H9 (cell line): ENCODE measurements around the gene BRD1. TPM values are rescaled to one million over a fixed set of nuclear protein-coding genes. Genes with fewer than 3 reads are reported as not detected.

ENCODE experiments used
- DNase-seq: peaks from one replicate; pipeline ENCODE4 v3.0.0-alpha.2; 2017
- H2AFZ ChIP-seq: one replicate; pipeline ENCODE4 v1.6.1; 2013; ENCODE audit warnings: mild to moderate bottlenecking, low read length, control low read depth, moderate library complexity
- H2AK5ac ChIP-seq: 2 replicates; pipeline ENCODE4 v1.6.1; 2013; ENCODE audit warnings: low read length, control low read depth, mixed read lengths; ENCODE audit not compliant: insufficient read length
- H2BK120ac ChIP-seq: one replicate; pipeline ENCODE4 v1.6.1; 2013; ENCODE audit warnings: low read depth, mild to moderate bottlenecking, low read length, control low read depth, inconsistent platforms; ENCODE audit not compliant: poor library complexity, severe bottlenecking
- H2BK12ac ChIP-seq: 2 replicates; pipeline ENCODE4 v1.6.1; 2013; ENCODE audit warnings: low read length, control low read depth, mixed read lengths, low read depth; ENCODE audit not compliant: insufficient read length
- H2BK15ac ChIP-seq: 2 replicates; pipeline ENCODE4 v1.6.1; 2013; ENCODE audit warnings: low read depth, low read length, control low read depth
- H2BK20ac ChIP-seq: one replicate; pipeline ENCODE4 v1.6.1; 2013; ENCODE audit warnings: low read depth, mild to moderate bottlenecking, low read length, control low read depth, inconsistent platforms; ENCODE audit not compliant: poor library complexity, severe bottlenecking
- H2BK5ac ChIP-seq: 2 replicates; pipeline ENCODE4 v1.6.1; 2013; ENCODE audit warnings: low read length, control low read depth, mixed read lengths; ENCODE audit not compliant: insufficient read length
- H3K14ac ChIP-seq: 2 replicates; pipeline ENCODE4 v1.6.1; 2013; ENCODE audit warnings: low read length, control low read depth; ENCODE audit not compliant: insufficient read depth
- H3K18ac ChIP-seq: 2 replicates; pipeline ENCODE4 v1.6.1; 2013; ENCODE audit warnings: low read depth, mild to moderate bottlenecking, mixed read lengths, low read length, control low read depth; ENCODE audit not compliant: insufficient read length
- H3K23ac ChIP-seq: 2 replicates; pipeline ENCODE4 v1.6.1; 2013; ENCODE audit warnings: low read length, control low read depth, mixed read lengths, low read depth; ENCODE audit not compliant: insufficient read length
- H3K23me2 ChIP-seq: 2 replicates; pipeline ENCODE4 v1.6.1; 2013; ENCODE audit warnings: low read depth, mild to moderate bottlenecking, mixed read lengths, low read length, control low read depth; ENCODE audit not compliant: insufficient read length, poor library complexity, severe bottlenecking
- H3K27ac ChIP-seq: 2 replicates; pipeline ENCODE4 v1.5.1; 2013; ENCODE audit warnings: low read length, control low read depth, mixed read lengths, low read depth; ENCODE audit not compliant: insufficient read length
- H3K27me3 ChIP-seq: 2 replicates; pipeline ENCODE4 v1.6.1; 2013; ENCODE audit warnings: low read length, control low read depth, inconsistent platforms; ENCODE audit not compliant: insufficient read depth
- H3K4ac ChIP-seq: 2 replicates; pipeline ENCODE4 v1.6.1; 2013; ENCODE audit warnings: low read depth, mild to moderate bottlenecking, control low read depth, inconsistent platforms, low read length, moderate library complexity
- H3K4me1 ChIP-seq: 2 replicates; pipeline ENCODE4 v1.6.1; 2013; ENCODE audit warnings: low read length, control low read depth, inconsistent platforms; ENCODE audit not compliant: insufficient read depth
- H3K4me2 ChIP-seq: 2 replicates; pipeline ENCODE4 v1.6.1; 2013; ENCODE audit warnings: low read length, control low read depth, mixed read lengths; ENCODE audit not compliant: insufficient read length, insufficient read depth
- H3K56ac ChIP-seq: 2 replicates; pipeline ENCODE4 v1.6.1; 2013; ENCODE audit warnings: low read depth, mild to moderate bottlenecking, mixed read lengths, low read length, control low read depth; ENCODE audit not compliant: insufficient read length
- H3K79me1 ChIP-seq: 2 replicates; pipeline ENCODE4 v1.6.1; 2013; ENCODE audit warnings: low read depth, mild to moderate bottlenecking, moderate library complexity, low read length, control low read depth, inconsistent platforms; ENCODE audit not compliant: insufficient read depth, poor library complexity, severe bottlenecking
- H3K79me2 ChIP-seq: 2 replicates; pipeline ENCODE4 v1.6.1; 2013; ENCODE audit warnings: low read length, control low read depth, inconsistent platforms; ENCODE audit not compliant: insufficient read depth
- H3K9ac ChIP-seq: 2 replicates; pipeline ENCODE4 v1.6.1; 2013; ENCODE audit warnings: low read length, control low read depth, mixed read lengths; ENCODE audit not compliant: insufficient read length; ENCODE audit errors: extremely low read depth
- H3K9me3 ChIP-seq: one replicate; pipeline ENCODE4 v1.6.1; 2013; ENCODE audit warnings: low read depth, low read length, inconsistent platforms; ENCODE audit not compliant: control insufficient read depth
- H3T11ph ChIP-seq: one replicate; pipeline ENCODE4 v1.6.1; 2013; ENCODE audit warnings: mild to moderate bottlenecking, low read length, control low read depth, inconsistent platforms
- H4K20me1 ChIP-seq: one replicate; pipeline ENCODE4 v1.6.1; 2013; ENCODE audit not compliant: control insufficient read depth, insufficient read length, insufficient read depth
- H4K5ac ChIP-seq: 2 replicates; pipeline ENCODE4 v1.6.1; 2013; ENCODE audit warnings: low read depth, mild to moderate bottlenecking, mixed read lengths, low read length, control low read depth; ENCODE audit not compliant: insufficient read length
- H4K8ac ChIP-seq: replicated peaks from 2 replicates; pipeline ENCODE4 v1.6.1; 2013; ENCODE audit warnings: low read length, control low read depth, mixed read lengths, low read depth; ENCODE audit not compliant: insufficient read length
- H4K91ac ChIP-seq: 2 replicates; pipeline ENCODE4 v1.6.1; 2013; ENCODE audit warnings: low read depth, mild to moderate bottlenecking, moderate library complexity, mixed read lengths, low read length, control low read depth; ENCODE audit not compliant: insufficient read length
- H3K27ac Mint-ChIP-seq, 3 experiments: 2 replicates in 2 of 3; 3 replicates in 1 of 3; pipeline ENCODE4 v1.8.0; 2020 to 2021; ENCODE audit warnings: mixed read lengths in 3 of 3, mild to moderate bottlenecking in 1 of 3, moderate library complexity in 1 of 3
- H3K27me3 Mint-ChIP-seq: 2 replicates; pipeline ENCODE4 v1.8.0; 2021; ENCODE audit warnings: low read depth, mild to moderate bottlenecking, moderate library complexity, mixed read lengths
- H3K36me3 Mint-ChIP-seq, 3 experiments: 2 replicates in 2 of 3; 3 replicates in 1 of 3; pipeline ENCODE4 v1.8.0; 2020 to 2021; ENCODE audit warnings: low read depth in 3 of 3, mixed read lengths in 3 of 3; ENCODE audit not compliant: insufficient read depth in 1 of 3
- H3K4me1 Mint-ChIP-seq, 2 experiments: 2 replicates each; pipeline ENCODE4 v1.8.0; 2020; ENCODE audit warnings: mixed read lengths in 2 of 2
- H3K4me3 Mint-ChIP-seq, 2 experiments: 2 replicates in 1 of 2; 3 replicates in 1 of 2; pipeline ENCODE4 v1.8.0; 2020 to 2021; ENCODE audit warnings: mild to moderate bottlenecking in 2 of 2, mixed read lengths in 2 of 2, moderate library complexity in 1 of 2
- H3K9me3 Mint-ChIP-seq, 2 experiments: 2 replicates in 1 of 2; 3 replicates in 1 of 2; pipeline ENCODE4 v1.8.0; 2020; ENCODE audit warnings: mild to moderate bottlenecking in 2 of 2, mixed read lengths in 2 of 2, moderate library complexity in 1 of 2
- WGBS: extraction: QIAGEN DNeasy Blood & Tissue Kit; methylation state at CpG from one replicate; pipeline ENCODE4 v1.1.7; 2013; ENCODE audit warnings: missing lambda C conversion rate, low lambda C conversion rate, mixed read lengths; ENCODE audit not compliant: insufficient read length; ENCODE audit errors: extremely low coverage; 5-methylcytosine and 5-hydroxymethylcytosine counted together
- total RNA-seq: library from RNA; stranded (reverse); gene quantifications from 2 replicates; pipeline ENCODE4 v1.2.1, GENCODE V29; 2021
- TF ChIP-seq, protein P1 (sequence below): fragments of 200-600 bp; sonication (generic); conservative IDR thresholded peaks from 3 replicates; pipeline ENCODE4 v1.8.0; 2021; ENCODE audit warnings: antibody characterized with exemption, mild to moderate bottlenecking

Gene BRD1
- total RNA-seq, 1 experiment from 2014 or later, result 51.3 TPM

DNA sequence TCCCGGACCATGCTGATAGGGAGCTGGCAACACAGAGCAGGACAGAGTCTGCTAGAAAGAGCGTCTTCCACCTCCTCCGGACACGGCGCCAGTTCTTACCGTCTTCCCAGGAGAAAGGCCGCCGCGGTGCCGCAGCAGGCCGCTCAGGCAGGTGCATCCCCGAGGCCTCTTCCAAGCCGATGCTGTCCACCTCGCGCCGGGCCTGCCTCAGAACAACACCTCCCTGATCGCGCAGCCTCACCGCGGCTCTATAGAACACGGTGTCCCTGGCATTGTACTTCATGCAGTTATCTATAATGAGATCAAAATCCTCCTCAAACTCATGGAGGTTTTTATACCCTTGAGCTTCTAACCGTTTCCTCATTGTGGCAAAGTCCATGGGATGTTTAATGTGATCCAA, 30.0 kb downstream of the BRD1 start:
- H3K79me1 ChIP-seq, result peaks cover 23% of the 10 kb centered on the region
- no peaks in the 10 kb centered on the region for H3K27me3 ChIP-seq
- H3K23ac ChIP-seq, result no peak overlapping the region
- H3K18ac ChIP-seq, result no peak overlapping the region
- Mint-ChIP-seq H3K9me3 (no peaks in the 10 kb centered on the region), H3K4me3 (no peak overlapping the region), H3K27me3 (no peaks in the 10 kb centered on the region), H3K36me3 (peaks cover 34 to 78% (median 66%) of the 10 kb centered on the region in 3 experiments), H3K4me1 (peaks cover 2 to 3% of the 10 kb centered on the region in 2 experiments; a peak in 1 of 4 replicates), H3K27ac (no peak overlapping the region)
- no peak for DNase-seq
- H2AFZ ChIP-seq, result no peak overlapping the region
- no peak overlapping the region for H2BK20ac ChIP-seq
- H3K27ac ChIP-seq, result no peak overlapping the region
- H3K4me1 ChIP-seq, result no peaks in the 10 kb centered on the region
- no peak overlapping the region for H2BK5ac ChIP-seq
- no peaks in the 10 kb centered on the region for H3K23me2 ChIP-seq
- no peak overlapping the region for H4K91ac ChIP-seq
- H3K14ac ChIP-seq, result no peak overlapping the region
- TF ChIP-seq, protein P1, sequence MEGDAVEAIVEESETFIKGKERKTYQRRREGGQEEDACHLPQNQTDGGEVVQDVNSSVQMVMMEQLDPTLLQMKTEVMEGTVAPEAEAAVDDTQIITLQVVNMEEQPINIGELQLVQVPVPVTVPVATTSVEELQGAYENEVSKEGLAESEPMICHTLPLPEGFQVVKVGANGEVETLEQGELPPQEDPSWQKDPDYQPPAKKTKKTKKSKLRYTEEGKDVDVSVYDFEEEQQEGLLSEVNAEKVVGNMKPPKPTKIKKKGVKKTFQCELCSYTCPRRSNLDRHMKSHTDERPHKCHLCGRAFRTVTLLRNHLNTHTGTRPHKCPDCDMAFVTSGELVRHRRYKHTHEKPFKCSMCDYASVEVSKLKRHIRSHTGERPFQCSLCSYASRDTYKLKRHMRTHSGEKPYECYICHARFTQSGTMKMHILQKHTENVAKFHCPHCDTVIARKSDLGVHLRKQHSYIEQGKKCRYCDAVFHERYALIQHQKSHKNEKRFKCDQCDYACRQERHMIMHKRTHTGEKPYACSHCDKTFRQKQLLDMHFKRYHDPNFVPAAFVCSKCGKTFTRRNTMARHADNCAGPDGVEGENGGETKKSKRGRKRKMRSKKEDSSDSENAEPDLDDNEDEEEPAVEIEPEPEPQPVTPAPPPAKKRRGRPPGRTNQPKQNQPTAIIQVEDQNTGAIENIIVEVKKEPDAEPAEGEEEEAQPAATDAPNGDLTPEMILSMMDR, result no peak
- H2AK5ac ChIP-seq, result no peak overlapping the region
- H3T11ph ChIP-seq, result no peak overlapping the region
- H2BK120ac ChIP-seq, result no peak overlapping the region
- no peak overlapping the region for H3K4me2 ChIP-seq
- no peak overlapping the region for H3K4ac ChIP-seq
- H3K79me2 ChIP-seq, result peaks cover 12% of the 10 kb centered on the region; the same call in 1 of the 2 replicates
- H4K5ac ChIP-seq, result no peak overlapping the region
- H3K9me3 ChIP-seq, result no peaks in the 10 kb centered on the region
- no peak overlapping the region for H2BK15ac ChIP-seq
- no CpG with 5 or more reads among the region's 22 CpGs for WGBS
- H2BK12ac ChIP-seq, result no peak overlapping the region
- no peak overlapping the region for H3K9ac ChIP-seq
- H3K56ac ChIP-seq, result no peak overlapping the region
- H4K20me1 ChIP-seq, result no peaks in the 10 kb centered on the region
- no peak overlapping the region for H4K8ac ChIP-seq
